Neural progenitor cell (in vitro differentiated cells): ENCODE data around the gene PTPRN2. TPM values are rescaled to one million over a fixed set of nuclear protein-coding genes. Genes with fewer than 3 reads are reported as not detected.

ENCODE experiments used
- DNase-seq: peaks from one replicate; pipeline ENCODE4 v3.0.0-alpha.2; 2016; ENCODE audit warnings: low spot score
- H2AFZ ChIP-seq: fragments of 200-600 bp; sonication (generic); replicated peaks from 2 replicates; pipeline ENCODE4 v1.6.1; 2016; ENCODE audit warnings: antibody characterized with exemption
- H3F3A ChIP-seq: fragments of 200-600 bp; sonication (generic); 2 replicates; pipeline ENCODE4 v1.6.1; 2016; ENCODE audit warnings: antibody characterized with exemption, low read depth
- H3K27ac ChIP-seq: fragments of 200-600 bp; sonication (generic); 2 replicates; pipeline ENCODE4 v1.5.1; 2016; ENCODE audit warnings: mild to moderate bottlenecking
- H3K27me3 ChIP-seq: fragments of 200-600 bp; sonication (generic); 2 replicates; pipeline ENCODE4 v1.6.1; 2016; ENCODE audit warnings: mild to moderate bottlenecking, moderate library complexity
- H3K36me3 ChIP-seq: fragments of 200-600 bp; sonication (generic); 2 replicates; pipeline ENCODE4 v1.5.1; 2016
- H3K4me1 ChIP-seq: fragments of 200-600 bp; sonication (generic); 2 replicates; pipeline ENCODE4 v1.6.1; 2016; ENCODE audit warnings: mixed run types
- H3K4me2 ChIP-seq: fragments of 200-600 bp; sonication (generic); 2 replicates; pipeline ENCODE4 v1.6.1; 2016
- H3K4me3 ChIP-seq: fragments of 200-600 bp; sonication (generic); 2 replicates; pipeline ENCODE4 v1.5.1; 2016
- H3K79me2 ChIP-seq: fragments of 200-600 bp; sonication (generic); 2 replicates; pipeline ENCODE4 v1.6.1; 2016; ENCODE audit warnings: low read depth
- H3K9ac ChIP-seq: fragments of 200-600 bp; sonication (generic); 2 replicates; pipeline ENCODE4 v1.6.1; 2016
- H3K9me3 ChIP-seq: fragments of 200-600 bp; sonication (generic); 2 replicates; pipeline ENCODE4 v1.5.1; 2016; ENCODE audit warnings: low read depth
- H4K20me1 ChIP-seq: fragments of 200-600 bp; sonication (generic); 2 replicates; pipeline ENCODE4 v1.6.1; 2016; ENCODE audit warnings: low read depth
- H3K27ac Mint-ChIP-seq: 3 replicates; pipeline ENCODE4 v1.8.0; 2021; ENCODE audit warnings: mixed read lengths
- H3K27me3 Mint-ChIP-seq: 2 replicates; pipeline ENCODE4 v1.8.0; 2022; ENCODE audit warnings: low read depth, mild to moderate bottlenecking, inconsistent platforms, moderate library complexity, mixed read lengths; ENCODE audit not compliant: insufficient read depth
- H3K36me3 Mint-ChIP-seq: 3 replicates; pipeline ENCODE4 v1.8.0; 2021; ENCODE audit warnings: mixed read lengths
- H3K4me1 Mint-ChIP-seq: 3 replicates; pipeline ENCODE4 v1.8.0; 2021; ENCODE audit warnings: mixed read lengths
- H3K4me3 Mint-ChIP-seq: 3 replicates; pipeline ENCODE4 v1.8.0; 2021; ENCODE audit warnings: mild to moderate bottlenecking, moderate library complexity, mixed read lengths
- H3K9me3 Mint-ChIP-seq: 3 replicates; pipeline ENCODE4 v1.8.0; 2020; ENCODE audit warnings: mixed read lengths
- CTCF ChIP-seq: fragments of 200-600 bp; sonication (generic); IDR thresholded peaks from 2 replicates; pipeline ENCODE4 v1.5.1; 2017; ENCODE audit warnings: antibody characterized with exemption, mild to moderate bottlenecking
- EZH2 ChIP-seq: fragments of 200-600 bp; sonication (generic); IDR thresholded peaks from 2 replicates; pipeline ENCODE4 v1.6.1; 2017; ENCODE audit warnings: antibody characterized with exemption, mild to moderate bottlenecking, moderate library complexity
- EZH2phosphoT487 ChIP-seq: fragments of 200-600 bp; sonication (generic); IDR thresholded peaks from 2 replicates; pipeline ENCODE4 v1.6.1; 2017; ENCODE audit warnings: antibody characterized with exemption
- total RNA-seq: library from RNA; depleted of rRNA; stranded (reverse); fragments of >200 nt; gene quantifications from 2 replicates; pipeline ENCODE4 v1.2.3, GENCODE V29; 2015; ENCODE audit warnings: low replicate concordance

PTPRN2 gene
- total RNA-seq, 1 donor from 2014 or later, result 3.0 TPM

DNA sequence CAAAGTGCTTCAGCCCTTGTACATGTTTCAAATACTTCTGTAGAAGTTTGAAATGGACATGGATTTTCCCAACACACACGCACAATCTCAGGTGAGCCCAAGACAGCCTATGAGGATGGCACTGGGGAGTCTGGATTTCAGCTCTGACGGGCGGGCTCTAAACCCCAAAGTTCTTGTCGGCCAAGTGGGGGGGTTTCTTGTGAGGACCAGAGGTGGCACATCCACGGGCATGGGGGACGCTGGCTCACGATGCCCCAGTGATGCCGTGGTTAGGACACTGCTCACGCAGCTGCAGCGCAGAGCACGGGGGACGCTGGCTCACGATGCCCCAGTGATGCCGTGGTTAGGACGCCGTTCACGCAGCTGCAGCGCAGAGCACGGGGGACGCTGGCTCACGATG is 970.7 kb downstream of the PTPRN2 start:
- Mint-ChIP-seq H3K4me1 (peaks cover 7% of the 10 kb centered on the region), H3K36me3 (peaks cover 52% of the 10 kb centered on the region), H3K27me3 (peaks cover 5% of the 10 kb centered on the region), H3K9me3 (no peaks in the 10 kb centered on the region), H3K4me3 (no peak overlapping the region), H3K27ac (no peak overlapping the region)
- TF ChIP-seq EZH2phosphoT487 (no peak), CTCF (no peak), EZH2 (no peak)
- Histone ChIP-seq H3K27me3 (peaks cover 23% of the 10 kb centered on the region), H3K36me3 (no peaks in the 10 kb centered on the region), H3K4me1 (no peaks in the 10 kb centered on the region), H3K79me2 (no peaks in the 10 kb centered on the region), H3K9me3 (no peaks in the 10 kb centered on the region), H3K4me2 (no peak overlapping the region), H4K20me1 (no peaks in the 10 kb centered on the region), H3F3A (no peaks in the 10 kb centered on the region), H3K27ac (no peak overlapping the region), H3K4me3 (no peak overlapping the region), H2AFZ (no peak overlapping the region), H3K9ac (no peak overlapping the region)
- no peak for DNase-seq

- Mint-ChIP-seq H3K27ac (no peak overlapping the region), H3K4me1 (peaks cover 6% of the 10 kb centered on the region), H3K4me3 (no peak overlapping the region), H3K36me3 (peaks cover 49% of the 10 kb centered on the region), H3K9me3 (no peaks in the 10 kb centered on the region), H3K27me3 (peaks cover 5% of the 10 kb centered on the region)
- TF ChIP-seq EZH2 (no peak), CTCF (no peak), EZH2phosphoT487 (no peak)
- H3K4me1 ChIP-seq, result no peaks in the 10 kb centered on the region
- no peak overlapping the region for H2AFZ ChIP-seq
- no peaks in the 10 kb centered on the region for H3K9me3 ChIP-seq
- no peak overlapping the region for H3K4me3 ChIP-seq
- H3K36me3 ChIP-seq, result no peaks in the 10 kb centered on the region
- H3K9ac ChIP-seq, result no peak overlapping the region
- DNase-seq, result no peak
- H3K79me2 ChIP-seq, result no peaks in the 10 kb centered on the region
- H3K27ac ChIP-seq, result no peak overlapping the region
- H3K4me2 ChIP-seq, result no peak overlapping the region
- H3K27me3 ChIP-seq, result peaks cover 23% of the 10 kb centered on the region
- no peaks in the 10 kb centered on the region for H4K20me1 ChIP-seq
- no peaks in the 10 kb centered on the region for H3F3A ChIP-seq
Observed at GRCh38 chr7:157616426-157616825, 971.2 kb downstream of the PTPRN2 start.

- H3K4me3 Mint-ChIP-seq, result no peak overlapping the region
- Histone ChIP-seq H4K20me1 (no peaks in the 10 kb centered on the region), H2AFZ (no peak overlapping the region), H3F3A (no peaks in the 10 kb centered on the region), H3K36me3 (no peaks in the 10 kb centered on the region), H3K9ac (no peak overlapping the region), H3K27ac (no peak overlapping the region), H3K9me3 (no peaks in the 10 kb centered on the region), H3K4me3 (no peak overlapping the region), H3K4me2 (no peak overlapping the region), H3K27me3 (peaks cover 23% of the 10 kb centered on the region), H3K79me2 (no peaks in the 10 kb centered on the region), H3K4me1 (no peaks in the 10 kb centered on the region)
- no peak overlapping the region for H3K27ac Mint-ChIP-seq
- TF ChIP-seq EZH2phosphoT487, result no peak
- no peak for TF ChIP-seq CTCF
- no peak for TF ChIP-seq EZH2
- DNase-seq, result no peak
- peaks cover 6% of the 10 kb centered on the region for H3K4me1 Mint-ChIP-seq
- peaks cover 5% of the 10 kb centered on the region for H3K27me3 Mint-ChIP-seq
- no peaks in the 10 kb centered on the region for H3K9me3 Mint-ChIP-seq
- peaks cover 54% of the 10 kb centered on the region for H3K36me3 Mint-ChIP-seq
Observed at GRCh38 chr7:157615852-157616251, 971.8 kb downstream of the PTPRN2 start.
